HEK293 (cell line): ENCODE data around the gene PAQR6.

ENCODE experiments used
- CTCF ChIA-PET: fragments of 350-600 bp; formaldehyde crosslinking; extraction: SDS; loops from one replicate; lab custom pipeline; 2021; ENCODE audit warnings: antibody characterized with exemption; lab: Yijun Ruan, JAX
- POLR2A ChIA-PET: fragments of 300-600 bp; formaldehyde crosslinking; extraction: SDS; loops from one replicate; lab custom pipeline; 2020; ENCODE audit warnings: antibody characterized with exemption, inconsistent platforms; lab: Yijun Ruan, JAX
- H3K27ac ChIP-seq: fragments of 200-500 bp; sonication (Bioruptor generic); 2 replicates; pipeline ENCODE4 v1.5.1; 2014; ENCODE audit warnings: low read depth, low read length, control low read depth, inconsistent platforms; ENCODE audit errors: extremely low read depth
- H3K36me3 ChIP-seq, 2 experiments: fragments of 200-500 bp in 1 of 2; sonication (Bioruptor generic) in 1 of 2; 1 replicate in 1 of 2; 2 replicates in 1 of 2; pipeline ENCODE4 v1.5.1; 2014 to 2017; ENCODE audit warnings: inconsistent platforms in 2 of 2, low read length in 2 of 2; ENCODE audit not compliant: control insufficient read depth in 2 of 2, insufficient read depth in 1 of 2
- H3K4me1 ChIP-seq: fragments of 200-500 bp; sonication (Bioruptor generic); 2 replicates; pipeline ENCODE4 v1.5.1; 2014; ENCODE audit warnings: mild to moderate bottlenecking, low read length, inconsistent platforms; ENCODE audit not compliant: control insufficient read depth, insufficient read depth
- H3K4me3 ChIP-seq: 2 replicates; pipeline ENCODE4 v1.5.1; 2011; ENCODE audit warnings: low read depth, mild to moderate bottlenecking, control low read depth, low read length, moderate library complexity
- H3K9me3 ChIP-seq: fragments of 200-500 bp; sonication (Bioruptor generic); 2 replicates; pipeline ENCODE4 v1.5.1; 2014; ENCODE audit warnings: low read depth, low read length, inconsistent platforms; ENCODE audit not compliant: control insufficient read depth, insufficient read depth
- KLF1 ChIP-seq: fragments of 450-650 bp; formaldehyde crosslinking; IDR thresholded peaks from 2 replicates; pipeline ENCODE4 v1.5.1; 2016; ENCODE audit warnings: missing biosample characterization, missing genetic modification characterization
- KLF16 ChIP-seq: fragments of 450-650 bp; formaldehyde crosslinking; IDR thresholded peaks from 2 replicates; pipeline ENCODE4 v1.5.1; 2017; ENCODE audit warnings: missing biosample characterization, missing genetic modification characterization
- KLF9 ChIP-seq: fragments of 450-650 bp; formaldehyde crosslinking; IDR thresholded peaks from 2 replicates; pipeline ENCODE4 v1.5.1; 2016; ENCODE audit warnings: missing biosample characterization, missing genetic modification characterization, low read depth
- PRDM10 ChIP-seq: fragments of 450-650 bp; formaldehyde crosslinking; IDR thresholded peaks from 2 replicates; pipeline ENCODE4 v1.5.1; 2016; ENCODE audit warnings: missing biosample characterization, missing genetic modification characterization
- SCRT2 ChIP-seq: fragments of 450-650 bp; formaldehyde crosslinking; IDR thresholded peaks from 2 replicates; pipeline ENCODE4 v1.5.1; 2016; ENCODE audit warnings: missing biosample characterization, missing genetic modification characterization
- ZNF311 ChIP-seq: fragments of 450-650 bp; formaldehyde crosslinking; IDR thresholded peaks from 2 replicates; pipeline ENCODE4 v1.5.1; 2017; ENCODE audit warnings: missing biosample characterization, missing genetic modification characterization, borderline replicate concordance
- ZNF404 ChIP-seq: fragments of 450-650 bp; formaldehyde crosslinking; IDR thresholded peaks from 2 replicates; pipeline ENCODE4 v1.5.1; 2017; ENCODE audit warnings: missing biosample characterization, missing genetic modification characterization
- ZNF426 ChIP-seq: fragments of 450-650 bp; formaldehyde crosslinking; IDR thresholded peaks from 2 replicates; pipeline ENCODE4 v1.5.1; 2017; ENCODE audit warnings: missing biosample characterization, missing genetic modification characterization, mild to moderate bottlenecking, inconsistent platforms, moderate library complexity
- ZNF654 ChIP-seq: fragments of 450-650 bp; formaldehyde crosslinking; IDR thresholded peaks from 2 replicates; pipeline ENCODE4 v1.5.1; 2016; ENCODE audit warnings: low read depth, missing biosample characterization, missing genetic modification characterization
- ZNF707 ChIP-seq: fragments of 450-650 bp; formaldehyde crosslinking; IDR thresholded peaks from 2 replicates; pipeline ENCODE4 v1.5.1; 2016; ENCODE audit warnings: missing biosample characterization, missing genetic modification characterization
- TF ChIP-seq, protein P1 (sequence below): fragments of 450-650 bp; formaldehyde crosslinking; IDR thresholded peaks from 2 replicates; pipeline ENCODE4 v1.5.1; 2016; ENCODE audit warnings: missing biosample characterization, missing genetic modification characterization

PAQR6 gene

GRCh38 chr1:156262461-156263287 lies 14.8 kb upstream of the PAQR6 start:
- ChIA-PET POLR2A (interaction anchor here (0.7 to 1.3 kb wide), 2 partner anchors 11 kb away, joined by 3 read pairs; no protein-coding TSS in a partner anchor), CTCF (interaction anchor here (0.8 kb wide), 1 partner anchor 17 kb away, joined by 3 read pairs; no protein-coding TSS in a partner anchor)
- H3K36me3 ChIP-seq: peaks cover 64 to 97% of the 10 kb centered on the region in 2 experiments

DNA sequence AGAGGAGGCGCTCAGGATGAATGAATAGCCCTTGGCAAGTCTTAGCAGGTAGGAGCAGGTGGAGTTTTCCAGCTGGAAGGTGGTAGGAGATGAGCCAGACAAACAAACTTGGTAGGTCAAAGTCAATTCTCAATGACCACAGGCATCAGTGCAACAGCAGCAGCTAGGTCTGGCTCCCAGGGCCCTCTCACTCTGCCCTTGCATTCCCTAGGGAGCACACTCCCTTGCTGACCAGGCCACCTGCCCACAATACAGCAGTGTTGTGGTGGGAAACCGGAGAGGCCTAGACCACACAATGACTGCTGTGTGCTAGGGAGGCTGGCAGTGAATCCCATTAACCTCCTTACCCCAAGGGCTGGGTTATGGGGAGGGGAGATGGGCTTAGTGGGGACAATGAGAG lies 13.0 kb upstream of the PAQR6 start:
- ChIA-PET CTCF (interaction anchor here (1.1 kb wide), 1 partner anchor 29 kb away, joined by 3 read pairs; no protein-coding TSS in a partner anchor), POLR2A (no interaction called here)
- Histone ChIP-seq H3K36me3 (peaks cover 55 to 96% of the 10 kb centered on the region in 2 experiments), H3K27ac (no peak overlapping the region), H3K4me1 (no peaks in the 10 kb centered on the region), H3K9me3 (no peaks in the 10 kb centered on the region), H3K4me3 (no peak overlapping the region)
- TF ChIP-seq ZNF426 (tag by site-specific recombination): no peak
- no peak for TF ChIP-seq KLF1 (tag by site-specific recombination)
- TF ChIP-seq ZNF654 (tag by site-specific recombination): no peak
- no peak for TF ChIP-seq SCRT2 (tag by site-specific recombination)
- TF ChIP-seq ZNF311 (tag by site-specific recombination): no peak
- no peak for TF ChIP-seq KLF9 (tag by site-specific recombination)
- TF ChIP-seq ZNF707 (tag by site-specific recombination): no peak
- TF ChIP-seq ZNF404 (tag by site-specific recombination): no peak

More at GRCh38 chr1:156262461-156263287, 14.8 kb upstream of the PAQR6 start:
- no peak overlapping the region for H3K27ac ChIP-seq
- H3K9me3 ChIP-seq: no peaks in the 10 kb centered on the region
- no peak for TF ChIP-seq KLF16 (tag by site-specific recombination)
- TF ChIP-seq KLF1 (tag by site-specific recombination): 0 out of 2 replicates have a peak, but pooled peaks have one; percentile 23
- no peak overlapping the region for H3K4me3 ChIP-seq
- H3K4me1 ChIP-seq: no peaks in the 10 kb centered on the region

GRCh38 chr1:156259805-156260204 lies 11.9 kb upstream of the PAQR6 start:
- peaks cover 53 to 89% of the 10 kb centered on the region in 2 experiments for H3K36me3 ChIP-seq
- H3K4me1 ChIP-seq: no peaks in the 10 kb centered on the region
- H3K27ac ChIP-seq: no peak overlapping the region
- POLR2A ChIA-PET: interaction anchor here (0.7 to 1.2 kb wide), 3 partner anchors 11 to 22 kb away, joined by 3 to 6 read pairs (median 3); partner anchors contain the start of genes PAQR6 and SMG5
- TF ChIP-seq, protein P1, sequence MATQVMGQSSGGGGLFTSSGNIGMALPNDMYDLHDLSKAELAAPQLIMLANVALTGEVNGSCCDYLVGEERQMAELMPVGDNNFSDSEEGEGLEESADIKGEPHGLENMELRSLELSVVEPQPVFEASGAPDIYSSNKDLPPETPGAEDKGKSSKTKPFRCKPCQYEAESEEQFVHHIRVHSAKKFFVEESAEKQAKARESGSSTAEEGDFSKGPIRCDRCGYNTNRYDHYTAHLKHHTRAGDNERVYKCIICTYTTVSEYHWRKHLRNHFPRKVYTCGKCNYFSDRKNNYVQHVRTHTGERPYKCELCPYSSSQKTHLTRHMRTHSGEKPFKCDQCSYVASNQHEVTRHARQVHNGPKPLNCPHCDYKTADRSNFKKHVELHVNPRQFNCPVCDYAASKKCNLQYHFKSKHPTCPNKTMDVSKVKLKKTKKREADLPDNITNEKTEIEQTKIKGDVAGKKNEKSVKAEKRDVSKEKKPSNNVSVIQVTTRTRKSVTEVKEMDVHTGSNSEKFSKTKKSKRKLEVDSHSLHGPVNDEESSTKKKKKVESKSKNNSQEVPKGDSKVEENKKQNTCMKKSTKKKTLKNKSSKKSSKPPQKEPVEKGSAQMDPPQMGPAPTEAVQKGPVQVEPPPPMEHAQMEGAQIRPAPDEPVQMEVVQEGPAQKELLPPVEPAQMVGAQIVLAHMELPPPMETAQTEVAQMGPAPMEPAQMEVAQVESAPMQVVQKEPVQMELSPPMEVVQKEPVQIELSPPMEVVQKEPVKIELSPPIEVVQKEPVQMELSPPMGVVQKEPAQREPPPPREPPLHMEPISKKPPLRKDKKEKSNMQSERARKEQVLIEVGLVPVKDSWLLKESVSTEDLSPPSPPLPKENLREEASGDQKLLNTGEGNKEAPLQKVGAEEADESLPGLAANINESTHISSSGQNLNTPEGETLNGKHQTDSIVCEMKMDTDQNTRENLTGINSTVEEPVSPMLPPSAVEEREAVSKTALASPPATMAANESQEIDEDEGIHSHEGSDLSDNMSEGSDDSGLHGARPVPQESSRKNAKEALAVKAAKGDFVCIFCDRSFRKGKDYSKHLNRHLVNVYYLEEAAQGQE (tag by site-specific recombination): no peak
- no peak for TF ChIP-seq PRDM10
- CTCF ChIA-PET: interaction anchor here (0.6 to 1.2 kb wide), 5 partner anchors 9 to 169 kb away, joined by 3 read pairs; no protein-coding TSS in a partner anchor
- H3K9me3 ChIP-seq: no peaks in the 10 kb centered on the region
- H3K4me3 ChIP-seq: no peak overlapping the region
